Mesenteric fat pad (tissue), 1 donor: ENCODE results near the gene ZNRF2. TPM values are rescaled to one million over a fixed set of nuclear protein-coding genes. Genes with fewer than 3 reads are reported as not detected.

Source experiments
- DNase-seq: peaks from one replicate; pipeline ENCODE4 v3.0.0-alpha.2; 2020; ENCODE audit warnings: low spot score
- microRNA-seq: library from miRNA; unstranded; fragments of <30 nt; microRNA quantifications from one replicate; pipeline ENCODE4 v1.2.0, GENCODE V29; 2020; ENCODE audit warnings: borderline number of aligned reads
- total RNA-seq: library from RNA; stranded (reverse); fragmentation: NEBNext Ultra II Directional; extraction: Animal tissue kit (Norgen Biotek cat#: 25700); gene quantifications from one replicate; pipeline ENCODE4 v1.2.1, GENCODE V29; 2021
- donor health status: DM: yes; HTN: yes; CAD: no.

Gene ZNRF2
- total RNA-seq, 1 donor from 2014 or later: 17.6 TPM

DNA sequence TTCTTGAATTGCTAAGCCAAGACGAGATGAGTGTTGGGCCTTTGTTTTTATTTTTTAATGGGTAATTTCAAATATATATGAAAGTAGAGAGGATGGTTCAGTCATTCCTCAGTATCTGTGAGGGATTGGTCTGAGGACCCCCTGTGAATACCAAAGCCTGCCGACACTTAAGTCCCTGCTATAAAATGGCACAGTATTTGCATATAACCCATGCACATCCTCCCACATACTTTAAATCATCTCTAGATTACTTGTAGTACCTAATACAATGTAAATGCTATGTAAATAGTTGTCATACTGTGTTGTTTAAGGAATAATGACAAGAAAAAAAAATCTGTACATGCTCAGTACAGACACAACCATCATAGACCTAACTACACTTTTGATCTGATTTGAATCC is 120.8 kb downstream of the ZNRF2 start:
- no peak for DNase-seq

GRCh38 chr7:30406664-30407425 is 122.4 kb downstream of the ZNRF2 start:
- DNase-seq: no peak

- no peak for DNase-seq
Measured at GRCh38 chr7:30411173-30411572, 126.8 kb downstream of the ZNRF2 start.

DNA sequence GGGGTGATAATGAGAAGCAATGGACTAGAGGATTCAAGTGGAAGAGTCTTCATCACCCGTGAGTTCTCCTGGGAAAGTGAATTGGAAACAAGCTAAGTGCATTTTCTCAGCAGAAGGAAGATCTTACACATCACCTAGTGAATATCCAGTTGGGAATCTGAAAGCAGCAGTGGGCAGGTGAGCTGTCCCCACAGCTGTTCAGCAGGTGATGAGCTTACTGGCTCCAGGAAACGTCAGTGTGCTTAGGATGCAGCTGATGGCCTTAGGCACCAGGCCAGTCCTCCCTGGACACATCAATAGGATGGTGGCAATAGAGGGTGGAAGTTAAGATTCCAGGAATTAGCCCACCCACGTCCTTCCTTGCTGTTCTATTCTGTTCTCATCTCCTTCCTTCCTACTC is 127.5 kb downstream of the ZNRF2 start:
- DNase-seq: no peak

GRCh38 chr7:30412782-30413504 is 128.5 kb downstream of the ZNRF2 start:
- no peak for DNase-seq

GRCh38 chr7:30413864-30414263 is 129.5 kb downstream of the ZNRF2 start:
- DNase-seq: no peak

Small RNAs within 50 kb of the gene (microRNA-seq; reads per million reads assigned to microRNA genes)
- gene MIR550A1: not detected
- not detected for gene MIR550B1

Other genes starting within 250 kb of the ZNRF2 start
- gene MTURN, start 149.6 kb upstream of the ZNRF2 start, total RNA-seq: 113 TPM
- gene NOD1, start 194.2 kb downstream of the ZNRF2 start, total RNA-seq: 41.8 TPM
- gene GGCT, start 220.2 kb downstream of the ZNRF2 start, total RNA-seq: 165 TPM